WTC11 (cell line): ENCODE data around the gene CNTNAP2.

Experiments
- JUN ChIP-seq: sonication (generic); formaldehyde crosslinking; IDR thresholded peaks from 2 replicates; pipeline ENCODE4 v1.8.0; 2023; ENCODE audit warnings: mild to moderate bottlenecking, missing genetic modification reagents
- MXD4 ChIP-seq: fragments of 250-450 bp; sonication (Bioruptor Pico); IDR thresholded peaks from 2 replicates; pipeline ENCODE4 v1.8.0; 2021; ENCODE audit warnings: mild to moderate bottlenecking, moderate library complexity, borderline replicate concordance
- NFYB ChIP-seq: sonication (generic); formaldehyde crosslinking; conservative IDR thresholded peaks from 2 replicates; pipeline ENCODE4 v1.8.0; 2022; ENCODE audit warnings: low read depth, missing genetic modification reagents
- NR3C1 ChIP-seq: sonication (generic); formaldehyde crosslinking; conservative IDR thresholded peaks from 2 replicates; pipeline ENCODE4 v1.8.1; 2023; ENCODE audit warnings: low read depth, mild to moderate bottlenecking, missing genetic modification reagents
- SMAD3 ChIP-seq: sonication (generic); formaldehyde crosslinking; IDR thresholded peaks from 2 replicates; pipeline ENCODE4 v1.8.0; 2022; ENCODE audit warnings: missing genetic modification reagents, mild to moderate bottlenecking, borderline replicate concordance
- TP53 ChIP-seq: sonication (generic); formaldehyde crosslinking; IDR thresholded peaks from 2 replicates; pipeline ENCODE4 v1.8.1; 2023; ENCODE audit warnings: mild to moderate bottlenecking, missing genetic modification reagents
- ZBTB21 ChIP-seq: sonication (generic); formaldehyde crosslinking; IDR thresholded peaks from 2 replicates; pipeline ENCODE4 v1.8.1; 2023; ENCODE audit warnings: mild to moderate bottlenecking, missing genetic modification reagents, borderline replicate concordance
- ZNF219 ChIP-seq: sonication (generic); formaldehyde crosslinking; IDR thresholded peaks from 2 replicates; pipeline ENCODE4 v1.8.0; 2023; ENCODE audit warnings: missing genetic modification reagents, mild to moderate bottlenecking, borderline replicate concordance
- ZNF232 ChIP-seq: sonication (generic); formaldehyde crosslinking; IDR thresholded peaks from 2 replicates; pipeline ENCODE4 v1.8.0; 2022; ENCODE audit warnings: mild to moderate bottlenecking, missing genetic modification reagents
- TF ChIP-seq, protein P1 (sequence below): fragments of 200-600 bp; IDR thresholded peaks from 2 replicates; pipeline ENCODE4 v1.8.0; 2022; ENCODE audit warnings: antibody characterized with exemption
- TF ChIP-seq, protein P2 (sequence below): sonication (generic); formaldehyde crosslinking; IDR thresholded peaks from 2 replicates; pipeline ENCODE4 v1.8.1; 2023; ENCODE audit warnings: mild to moderate bottlenecking, missing genetic modification reagents, borderline replicate concordance
- TF ChIP-seq, protein P3 (sequence below): sonication (generic); formaldehyde crosslinking; IDR thresholded peaks from 2 replicates; pipeline ENCODE4 v1.8.0; 2023; ENCODE audit warnings: missing genetic modification reagents, mild to moderate bottlenecking, borderline replicate concordance
- TF ChIP-seq, protein P4 (sequence below): sonication (generic); formaldehyde crosslinking; IDR thresholded peaks from 2 replicates; pipeline ENCODE4 v1.8.1; 2022; ENCODE audit warnings: low read depth, missing genetic modification reagents, borderline replicate concordance
- TF ChIP-seq, protein P5 (sequence below): sonication (generic); formaldehyde crosslinking; IDR thresholded peaks from 2 replicates; pipeline ENCODE4 v1.8.1; 2023; ENCODE audit warnings: mild to moderate bottlenecking, missing genetic modification reagents, moderate library complexity

DNA sequence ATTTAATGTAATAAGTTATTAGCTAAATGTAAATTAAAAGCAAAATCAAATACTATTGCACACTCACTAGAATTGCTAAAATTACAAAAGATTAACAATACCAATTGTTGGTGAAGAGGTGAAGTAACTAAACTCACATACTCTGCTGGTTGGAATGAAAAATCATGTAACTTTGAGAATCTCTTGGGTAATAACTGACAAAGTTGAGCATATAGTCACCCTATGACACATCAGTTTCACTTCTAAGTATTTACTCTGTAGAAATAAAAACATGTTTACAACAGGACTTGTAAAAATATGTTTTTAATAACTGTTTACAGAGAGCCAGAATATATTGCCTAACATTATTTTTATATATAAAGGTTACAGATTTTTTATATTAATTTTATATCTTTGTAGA, 33.6 kb downstream of the CNTNAP2 start:
- TF ChIP-seq, protein P1, sequence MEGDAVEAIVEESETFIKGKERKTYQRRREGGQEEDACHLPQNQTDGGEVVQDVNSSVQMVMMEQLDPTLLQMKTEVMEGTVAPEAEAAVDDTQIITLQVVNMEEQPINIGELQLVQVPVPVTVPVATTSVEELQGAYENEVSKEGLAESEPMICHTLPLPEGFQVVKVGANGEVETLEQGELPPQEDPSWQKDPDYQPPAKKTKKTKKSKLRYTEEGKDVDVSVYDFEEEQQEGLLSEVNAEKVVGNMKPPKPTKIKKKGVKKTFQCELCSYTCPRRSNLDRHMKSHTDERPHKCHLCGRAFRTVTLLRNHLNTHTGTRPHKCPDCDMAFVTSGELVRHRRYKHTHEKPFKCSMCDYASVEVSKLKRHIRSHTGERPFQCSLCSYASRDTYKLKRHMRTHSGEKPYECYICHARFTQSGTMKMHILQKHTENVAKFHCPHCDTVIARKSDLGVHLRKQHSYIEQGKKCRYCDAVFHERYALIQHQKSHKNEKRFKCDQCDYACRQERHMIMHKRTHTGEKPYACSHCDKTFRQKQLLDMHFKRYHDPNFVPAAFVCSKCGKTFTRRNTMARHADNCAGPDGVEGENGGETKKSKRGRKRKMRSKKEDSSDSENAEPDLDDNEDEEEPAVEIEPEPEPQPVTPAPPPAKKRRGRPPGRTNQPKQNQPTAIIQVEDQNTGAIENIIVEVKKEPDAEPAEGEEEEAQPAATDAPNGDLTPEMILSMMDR = no peak
- TF ChIP-seq MXD4 (no peak), NFYB (no peak), ZNF219 (CRISPR knock-in tag) (no peak), ZNF232 (CRISPR knock-in tag) (no peak), SMAD3 (CRISPR knock-in tag) (no peak), ZBTB21 (CRISPR knock-in tag) (no peak), NR3C1 (no peak), TP53 (CRISPR knock-in tag) (no peak), JUN (CRISPR knock-in tag) (no peak)
- TF ChIP-seq, protein P2, sequence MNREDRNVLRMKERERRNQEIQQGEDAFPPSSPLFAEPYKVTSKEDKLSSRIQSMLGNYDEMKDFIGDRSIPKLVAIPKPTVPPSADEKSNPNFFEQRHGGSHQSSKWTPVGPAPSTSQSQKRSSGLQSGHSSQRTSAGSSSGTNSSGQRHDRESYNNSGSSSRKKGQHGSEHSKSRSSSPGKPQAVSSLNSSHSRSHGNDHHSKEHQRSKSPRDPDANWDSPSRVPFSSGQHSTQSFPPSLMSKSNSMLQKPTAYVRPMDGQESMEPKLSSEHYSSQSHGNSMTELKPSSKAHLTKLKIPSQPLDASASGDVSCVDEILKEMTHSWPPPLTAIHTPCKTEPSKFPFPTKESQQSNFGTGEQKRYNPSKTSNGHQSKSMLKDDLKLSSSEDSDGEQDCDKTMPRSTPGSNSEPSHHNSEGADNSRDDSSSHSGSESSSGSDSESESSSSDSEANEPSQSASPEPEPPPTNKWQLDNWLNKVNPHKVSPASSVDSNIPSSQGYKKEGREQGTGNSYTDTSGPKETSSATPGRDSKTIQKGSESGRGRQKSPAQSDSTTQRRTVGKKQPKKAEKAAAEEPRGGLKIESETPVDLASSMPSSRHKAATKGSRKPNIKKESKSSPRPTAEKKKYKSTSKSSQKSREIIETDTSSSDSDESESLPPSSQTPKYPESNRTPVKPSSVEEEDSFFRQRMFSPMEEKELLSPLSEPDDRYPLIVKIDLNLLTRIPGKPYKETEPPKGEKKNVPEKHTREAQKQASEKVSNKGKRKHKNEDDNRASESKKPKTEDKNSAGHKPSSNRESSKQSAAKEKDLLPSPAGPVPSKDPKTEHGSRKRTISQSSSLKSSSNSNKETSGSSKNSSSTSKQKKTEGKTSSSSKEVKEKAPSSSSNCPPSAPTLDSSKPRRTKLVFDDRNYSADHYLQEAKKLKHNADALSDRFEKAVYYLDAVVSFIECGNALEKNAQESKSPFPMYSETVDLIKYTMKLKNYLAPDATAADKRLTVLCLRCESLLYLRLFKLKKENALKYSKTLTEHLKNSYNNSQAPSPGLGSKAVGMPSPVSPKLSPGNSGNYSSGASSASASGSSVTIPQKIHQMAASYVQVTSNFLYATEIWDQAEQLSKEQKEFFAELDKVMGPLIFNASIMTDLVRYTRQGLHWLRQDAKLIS = no peak
- TF ChIP-seq, protein P3, sequence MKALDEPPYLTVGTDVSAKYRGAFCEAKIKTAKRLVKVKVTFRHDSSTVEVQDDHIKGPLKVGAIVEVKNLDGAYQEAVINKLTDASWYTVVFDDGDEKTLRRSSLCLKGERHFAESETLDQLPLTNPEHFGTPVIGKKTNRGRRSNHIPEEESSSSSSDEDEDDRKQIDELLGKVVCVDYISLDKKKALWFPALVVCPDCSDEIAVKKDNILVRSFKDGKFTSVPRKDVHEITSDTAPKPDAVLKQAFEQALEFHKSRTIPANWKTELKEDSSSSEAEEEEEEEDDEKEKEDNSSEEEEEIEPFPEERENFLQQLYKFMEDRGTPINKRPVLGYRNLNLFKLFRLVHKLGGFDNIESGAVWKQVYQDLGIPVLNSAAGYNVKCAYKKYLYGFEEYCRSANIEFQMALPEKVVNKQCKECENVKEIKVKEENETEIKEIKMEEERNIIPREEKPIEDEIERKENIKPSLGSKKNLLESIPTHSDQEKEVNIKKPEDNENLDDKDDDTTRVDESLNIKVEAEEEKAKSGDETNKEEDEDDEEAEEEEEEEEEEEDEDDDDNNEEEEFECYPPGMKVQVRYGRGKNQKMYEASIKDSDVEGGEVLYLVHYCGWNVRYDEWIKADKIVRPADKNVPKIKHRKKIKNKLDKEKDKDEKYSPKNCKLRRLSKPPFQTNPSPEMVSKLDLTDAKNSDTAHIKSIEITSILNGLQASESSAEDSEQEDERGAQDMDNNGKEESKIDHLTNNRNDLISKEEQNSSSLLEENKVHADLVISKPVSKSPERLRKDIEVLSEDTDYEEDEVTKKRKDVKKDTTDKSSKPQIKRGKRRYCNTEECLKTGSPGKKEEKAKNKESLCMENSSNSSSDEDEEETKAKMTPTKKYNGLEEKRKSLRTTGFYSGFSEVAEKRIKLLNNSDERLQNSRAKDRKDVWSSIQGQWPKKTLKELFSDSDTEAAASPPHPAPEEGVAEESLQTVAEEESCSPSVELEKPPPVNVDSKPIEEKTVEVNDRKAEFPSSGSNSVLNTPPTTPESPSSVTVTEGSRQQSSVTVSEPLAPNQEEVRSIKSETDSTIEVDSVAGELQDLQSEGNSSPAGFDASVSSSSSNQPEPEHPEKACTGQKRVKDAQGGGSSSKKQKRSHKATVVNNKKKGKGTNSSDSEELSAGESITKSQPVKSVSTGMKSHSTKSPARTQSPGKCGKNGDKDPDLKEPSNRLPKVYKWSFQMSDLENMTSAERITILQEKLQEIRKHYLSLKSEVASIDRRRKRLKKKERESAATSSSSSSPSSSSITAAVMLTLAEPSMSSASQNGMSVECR (CRISPR knock-in tag) = no peak
- TF ChIP-seq, protein P4, sequence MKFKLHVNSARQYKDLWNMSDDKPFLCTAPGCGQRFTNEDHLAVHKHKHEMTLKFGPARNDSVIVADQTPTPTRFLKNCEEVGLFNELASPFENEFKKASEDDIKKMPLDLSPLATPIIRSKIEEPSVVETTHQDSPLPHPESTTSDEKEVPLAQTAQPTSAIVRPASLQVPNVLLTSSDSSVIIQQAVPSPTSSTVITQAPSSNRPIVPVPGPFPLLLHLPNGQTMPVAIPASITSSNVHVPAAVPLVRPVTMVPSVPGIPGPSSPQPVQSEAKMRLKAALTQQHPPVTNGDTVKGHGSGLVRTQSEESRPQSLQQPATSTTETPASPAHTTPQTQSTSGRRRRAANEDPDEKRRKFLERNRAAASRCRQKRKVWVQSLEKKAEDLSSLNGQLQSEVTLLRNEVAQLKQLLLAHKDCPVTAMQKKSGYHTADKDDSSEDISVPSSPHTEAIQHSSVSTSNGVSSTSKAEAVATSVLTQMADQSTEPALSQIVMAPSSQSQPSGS (CRISPR knock-in tag) = no peak
- TF ChIP-seq, protein P5, sequence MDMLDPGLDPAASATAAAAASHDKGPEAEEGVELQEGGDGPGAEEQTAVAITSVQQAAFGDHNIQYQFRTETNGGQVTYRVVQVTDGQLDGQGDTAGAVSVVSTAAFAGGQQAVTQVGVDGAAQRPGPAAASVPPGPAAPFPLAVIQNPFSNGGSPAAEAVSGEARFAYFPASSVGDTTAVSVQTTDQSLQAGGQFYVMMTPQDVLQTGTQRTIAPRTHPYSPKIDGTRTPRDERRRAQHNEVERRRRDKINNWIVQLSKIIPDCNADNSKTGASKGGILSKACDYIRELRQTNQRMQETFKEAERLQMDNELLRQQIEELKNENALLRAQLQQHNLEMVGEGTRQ (CRISPR knock-in tag) = no peak
